ENCODE results near the gene APOBEC3G.

GRCh38 chr22:39087098-39087497 is 10.0 kb downstream of the APOBEC3G start:
- TF ChIP-seq POLR2AphosphoS5 (IDR thresholded peaks at IDR 0.05; ENCODE audit: low read length) (no peak), GABPA (IDR thresholded peaks at IDR 0.05; ENCODE audit: low read depth) (no peak), BCL3 (IDR thresholded peaks at IDR 0.05; ENCODE audit: borderline replicate concordance, insufficient read depth, low read depth, low read length, poor library complexity, severe bottlenecking) (no peak)
